ENCODE data around the gene CHRM5.

The CHRM5 gene

GRCh38 chr15:34065261-34065660 is 97.0 kb downstream of the CHRM5 start:
- no peak for TF ChIP-seq POLR2AphosphoS5 (IDR thresholded peaks at IDR 0.05; ENCODE audit: low read depth, low read length)
- TF ChIP-seq FOXP2 (optimal IDR thresholded peaks at IDR 0.05; ENCODE audit: borderline replicate concordance, extremely low read depth, extremely low read length, insufficient read depth): no peak
- TF ChIP-seq SIN3A (IDR thresholded peaks at IDR 0.05; ENCODE audit: borderline replicate concordance, insufficient read depth, low read length): no peak
- TF ChIP-seq REST (IDR thresholded peaks at IDR 0.05; ENCODE audit: insufficient read depth in 1 of 2, low read depth in 2 of 2, low read length in 2 of 2): no peak
- no peak for TF ChIP-seq TAF1 (IDR thresholded peaks at IDR 0.05; ENCODE audit: borderline replicate concordance, insufficient read depth, low read length)

GRCh38 chr15:34065941-34066340 is 97.6 kb downstream of the CHRM5 start:
- TF ChIP-seq TAF1 (IDR thresholded peaks at IDR 0.05; ENCODE audit: borderline replicate concordance, insufficient read depth, low read length) (no peak), REST (IDR thresholded peaks at IDR 0.05; ENCODE audit: insufficient read depth in 1 of 2, low read depth in 2 of 2, low read length in 2 of 2) (no peak), SIN3A (IDR thresholded peaks at IDR 0.05; ENCODE audit: borderline replicate concordance, insufficient read depth, low read length) (no peak), POLR2AphosphoS5 (IDR thresholded peaks at IDR 0.05; ENCODE audit: low read depth, low read length) (no peak), FOXP2 (optimal IDR thresholded peaks at IDR 0.05; ENCODE audit: borderline replicate concordance, extremely low read depth, extremely low read length, insufficient read depth) (no peak)

GRCh38 chr15:34070003-34070402 is 101.7 kb downstream of the CHRM5 start:
- no peak for TF ChIP-seq FOXP2 (optimal IDR thresholded peaks at IDR 0.05; ENCODE audit: borderline replicate concordance, extremely low read depth, extremely low read length, insufficient read depth)
- no peak for TF ChIP-seq REST (IDR thresholded peaks at IDR 0.05; ENCODE audit: insufficient read depth in 1 of 2, low read depth in 2 of 2, low read length in 2 of 2)
- TF ChIP-seq TAF1 (IDR thresholded peaks at IDR 0.05; ENCODE audit: borderline replicate concordance, insufficient read depth, low read length): no peak
- TF ChIP-seq POLR2AphosphoS5 (IDR thresholded peaks at IDR 0.05; ENCODE audit: low read depth, low read length): no peak
- TF ChIP-seq SIN3A (IDR thresholded peaks at IDR 0.05; ENCODE audit: borderline replicate concordance, insufficient read depth, low read length): no peak

GRCh38 chr15:34076785-34077184 is 108.5 kb downstream of the CHRM5 start:
- TF ChIP-seq REST (IDR thresholded peaks at IDR 0.05; ENCODE audit: insufficient read depth in 1 of 2, low read depth in 2 of 2, low read length in 2 of 2): no peak
- no peak for TF ChIP-seq POLR2AphosphoS5 (IDR thresholded peaks at IDR 0.05; ENCODE audit: low read depth, low read length)
- no peak for TF ChIP-seq SIN3A (IDR thresholded peaks at IDR 0.05; ENCODE audit: borderline replicate concordance, insufficient read depth, low read length)
- no peak for TF ChIP-seq TAF1 (IDR thresholded peaks at IDR 0.05; ENCODE audit: borderline replicate concordance, insufficient read depth, low read length)
- no peak for TF ChIP-seq FOXP2 (optimal IDR thresholded peaks at IDR 0.05; ENCODE audit: borderline replicate concordance, extremely low read depth, extremely low read length, insufficient read depth)

GRCh38 chr15:34078900-34079299 is 110.6 kb downstream of the CHRM5 start:
- TF ChIP-seq REST (IDR thresholded peaks at IDR 0.05; ENCODE audit: insufficient read depth in 1 of 2, low read depth in 2 of 2, low read length in 2 of 2): no peak
- no peak for TF ChIP-seq SIN3A (IDR thresholded peaks at IDR 0.05; ENCODE audit: borderline replicate concordance, insufficient read depth, low read length)
- no peak for TF ChIP-seq POLR2AphosphoS5 (IDR thresholded peaks at IDR 0.05; ENCODE audit: low read depth, low read length)
- TF ChIP-seq FOXP2 (optimal IDR thresholded peaks at IDR 0.05; ENCODE audit: borderline replicate concordance, extremely low read depth, extremely low read length, insufficient read depth): no peak
- TF ChIP-seq TAF1 (IDR thresholded peaks at IDR 0.05; ENCODE audit: borderline replicate concordance, insufficient read depth, low read length): no peak

Data from PFSK-1 (cell line).